Measurements from ENCODE around the gene CTCFL. TPM values are rescaled to one million over a fixed set of nuclear protein-coding genes. Genes with fewer than 3 reads are reported as not detected.
"Not testable (repeated sequence)": the region's sequence is repeated elsewhere in the genome, so short reads cannot be mapped to it uniquely, and the experiment has no call there.

CTCFL gene
- total RNA-seq, 1 experiment from 2014 or later = not detected

DNA sequence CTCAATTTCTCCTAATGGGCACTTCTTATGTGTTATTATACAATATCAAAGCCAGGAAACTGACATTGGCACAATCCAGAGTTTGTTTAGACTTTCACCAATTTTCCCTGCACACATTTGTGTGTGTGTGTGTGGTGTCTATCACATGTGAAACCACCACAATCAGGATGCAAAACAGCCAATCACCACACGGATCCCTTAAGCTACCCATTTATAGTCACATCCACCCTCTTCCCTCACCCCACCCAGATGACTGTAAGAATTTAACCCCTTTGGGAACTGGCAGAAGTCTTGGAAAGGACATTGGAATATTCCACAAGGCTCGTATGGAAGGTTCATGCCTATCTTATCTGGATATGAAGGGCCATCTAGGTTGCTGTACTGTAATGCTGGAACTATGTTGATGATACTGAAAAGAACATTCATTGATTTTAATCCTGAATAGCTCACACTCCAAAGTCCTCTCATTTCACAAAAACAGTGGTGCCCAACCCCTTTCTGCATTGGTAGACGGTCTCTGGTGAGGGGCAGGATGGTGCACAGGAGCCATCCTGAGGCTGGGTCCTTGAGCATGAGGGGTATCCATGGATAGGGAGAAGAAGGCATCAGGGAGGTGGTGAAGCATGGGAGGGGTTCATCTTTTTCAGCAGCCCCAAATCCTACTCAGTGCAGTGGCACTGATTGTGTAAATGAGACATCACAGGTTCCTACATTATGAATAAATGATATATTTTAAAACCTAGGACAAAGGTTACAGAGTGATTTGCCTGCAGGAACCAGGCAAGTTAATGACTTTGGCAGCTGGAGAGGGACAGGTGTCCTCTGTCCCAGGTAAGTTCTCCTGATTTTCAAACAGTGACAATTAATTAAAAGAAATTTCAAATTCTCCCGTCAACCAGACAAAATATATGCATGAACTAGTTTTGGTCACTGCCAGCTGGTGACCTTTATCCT is 12.1 kb upstream of the CTCFL start:
- no peak for DNase-seq (ENCODE audit: low read depth)

DNA sequence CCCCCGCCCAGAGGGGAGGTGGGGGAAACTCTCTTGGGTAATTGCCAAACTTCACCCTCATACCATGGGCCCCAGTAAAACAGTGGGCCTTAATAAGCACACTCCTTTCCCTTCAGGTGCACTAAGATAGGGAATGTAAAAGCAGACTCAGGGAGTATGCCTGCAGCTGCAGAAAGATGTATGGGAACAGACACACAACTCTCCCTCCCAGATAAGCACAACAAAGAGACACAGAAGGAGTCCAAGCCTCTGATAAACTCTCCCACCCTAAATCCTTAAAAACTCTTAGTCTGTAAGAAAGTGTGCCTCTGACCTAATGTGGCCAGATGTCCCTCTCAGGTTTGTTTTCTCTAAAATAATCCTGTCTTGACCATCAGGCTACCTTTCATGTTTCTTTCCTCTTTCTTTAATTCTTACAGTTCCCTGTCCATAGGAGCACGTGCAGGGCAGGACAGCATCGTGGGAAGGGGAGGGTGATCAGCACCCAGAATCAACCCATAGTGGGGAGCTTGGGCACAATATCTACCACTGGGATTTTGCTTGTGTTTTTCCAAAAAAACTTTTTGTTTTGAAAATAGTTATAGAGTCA is 11.3 kb upstream of the CTCFL start:
- DNase-seq (ENCODE audit: low read depth) = no peak

GRCh38 chr20:57535297-57535696 is 10.4 kb upstream of the CTCFL start:
- DNase-seq (ENCODE audit: low read depth) = no peak

GRCh38 chr20:57532104-57532503 is 7.2 kb upstream of the CTCFL start:
- DNase-seq (ENCODE audit: low read depth) = no peak

GRCh38 chr20:57530327-57530981 is 5.5 kb upstream of the CTCFL start:
- no peak for DNase-seq (ENCODE audit: low read depth)

- no peak for DNase-seq (ENCODE audit: low read depth)
Measured at GRCh38 chr20:57529810-57530209, 4.9 kb upstream of the CTCFL start.

DNA sequence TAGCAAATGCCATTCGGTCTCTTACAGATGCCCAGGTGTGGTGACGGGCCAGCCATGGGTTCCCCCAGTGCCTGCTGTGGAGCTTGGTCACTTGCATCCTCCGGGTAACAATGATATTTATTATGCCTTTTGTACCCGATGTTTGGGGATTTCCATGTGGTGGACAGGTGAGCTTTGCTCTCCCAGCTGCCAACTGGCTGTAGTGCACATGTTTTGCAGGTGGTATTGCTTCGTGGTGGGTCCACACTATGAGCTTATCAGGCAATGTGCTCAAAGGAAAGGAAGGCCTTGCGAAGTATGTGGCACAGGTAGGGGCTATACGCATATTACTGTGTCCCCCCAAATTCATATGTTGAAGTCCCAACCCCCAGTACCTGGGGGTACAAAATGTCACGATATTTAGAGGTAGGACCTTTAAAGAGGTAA is 4.2 kb upstream of the CTCFL start:
- DNase-seq (ENCODE audit: low read depth) = no peak

DNA sequence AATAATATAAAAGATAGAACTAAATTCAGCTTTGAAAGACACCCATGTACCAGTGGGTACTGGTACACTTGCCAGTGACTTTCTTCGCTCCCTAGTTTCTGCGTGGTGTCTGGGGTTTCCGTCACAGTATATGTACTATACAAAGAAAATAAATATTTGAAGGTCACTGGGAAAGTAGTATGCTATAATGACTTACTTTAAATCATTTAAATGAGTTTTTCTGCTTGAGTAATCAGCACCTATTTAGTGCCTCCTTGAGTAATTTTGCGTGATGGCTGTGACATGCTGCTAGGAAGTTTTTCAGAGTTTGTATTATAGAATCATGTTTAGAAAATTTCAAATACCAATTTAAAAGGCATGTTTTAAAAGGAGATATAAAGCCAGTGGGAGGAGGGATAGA is 3.2 kb upstream of the CTCFL start:
- no peak for DNase-seq (ENCODE audit: low read depth)

DNA sequence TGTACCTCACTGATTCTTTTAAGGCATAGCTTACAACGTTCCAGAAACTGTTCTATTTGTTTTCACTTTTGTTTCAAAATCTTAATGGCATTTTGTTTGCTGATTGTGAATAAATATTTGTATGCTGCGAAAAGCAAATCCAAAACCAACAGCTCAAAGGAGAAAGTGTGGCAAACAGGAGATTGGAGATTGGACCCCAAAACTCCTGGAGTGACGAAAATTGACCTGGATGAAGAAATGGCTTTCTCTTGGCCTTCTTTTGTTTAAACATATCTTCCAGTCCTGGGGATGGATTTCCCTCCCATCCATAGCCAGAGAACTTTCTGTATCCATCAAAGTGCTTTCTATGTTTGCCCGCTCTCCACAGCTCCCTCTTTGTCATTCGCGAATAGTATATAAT is 2.8 kb upstream of the CTCFL start:
- DNase-seq (ENCODE audit: low read depth) = no peak

GRCh38 chr20:57526885-57527460 is 2.0 kb upstream of the CTCFL start:
- no peak for DNase-seq (ENCODE audit: low read depth)

DNA sequence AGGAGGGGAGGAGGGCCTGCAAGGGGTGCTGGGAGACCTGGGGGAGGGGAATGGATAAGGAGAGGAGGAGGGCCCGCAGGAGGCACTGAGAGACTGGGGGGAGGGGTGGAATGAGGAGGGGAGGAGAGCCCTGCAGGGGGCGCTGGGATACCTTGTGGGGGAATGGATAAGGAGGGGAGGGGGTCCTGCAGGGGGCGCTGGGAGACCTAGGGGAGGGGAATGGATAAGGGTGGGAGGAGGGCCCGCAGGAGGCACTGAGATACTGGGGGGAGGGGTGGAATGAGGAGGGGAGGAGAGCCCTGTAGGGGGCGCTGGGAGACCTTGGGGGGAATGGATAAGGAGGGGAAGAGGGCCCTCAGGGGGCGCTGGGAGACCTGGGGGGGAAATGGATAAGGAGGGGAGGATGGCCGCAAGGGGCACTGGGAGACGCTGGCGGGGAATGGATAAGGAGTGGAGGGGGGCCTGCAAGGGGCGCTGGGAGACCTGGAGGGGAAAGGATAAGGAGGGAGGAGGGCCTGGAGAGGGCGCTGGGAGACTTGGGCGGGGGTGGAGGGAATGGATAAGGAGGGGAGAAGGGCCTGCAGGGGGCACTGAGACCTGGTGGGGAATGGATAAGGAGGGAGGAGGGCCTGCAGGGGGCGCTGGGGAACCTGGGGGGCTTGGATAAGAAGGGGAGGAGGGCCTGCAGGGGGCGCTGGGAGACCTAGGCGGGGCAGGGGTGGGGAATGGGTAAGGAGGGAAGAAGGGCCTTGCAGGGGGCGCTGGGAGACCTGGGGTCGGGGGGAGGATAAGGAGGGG is 1.3 kb upstream of the CTCFL start:
- DNase-seq (ENCODE audit: low read depth) = no peak

DNA sequence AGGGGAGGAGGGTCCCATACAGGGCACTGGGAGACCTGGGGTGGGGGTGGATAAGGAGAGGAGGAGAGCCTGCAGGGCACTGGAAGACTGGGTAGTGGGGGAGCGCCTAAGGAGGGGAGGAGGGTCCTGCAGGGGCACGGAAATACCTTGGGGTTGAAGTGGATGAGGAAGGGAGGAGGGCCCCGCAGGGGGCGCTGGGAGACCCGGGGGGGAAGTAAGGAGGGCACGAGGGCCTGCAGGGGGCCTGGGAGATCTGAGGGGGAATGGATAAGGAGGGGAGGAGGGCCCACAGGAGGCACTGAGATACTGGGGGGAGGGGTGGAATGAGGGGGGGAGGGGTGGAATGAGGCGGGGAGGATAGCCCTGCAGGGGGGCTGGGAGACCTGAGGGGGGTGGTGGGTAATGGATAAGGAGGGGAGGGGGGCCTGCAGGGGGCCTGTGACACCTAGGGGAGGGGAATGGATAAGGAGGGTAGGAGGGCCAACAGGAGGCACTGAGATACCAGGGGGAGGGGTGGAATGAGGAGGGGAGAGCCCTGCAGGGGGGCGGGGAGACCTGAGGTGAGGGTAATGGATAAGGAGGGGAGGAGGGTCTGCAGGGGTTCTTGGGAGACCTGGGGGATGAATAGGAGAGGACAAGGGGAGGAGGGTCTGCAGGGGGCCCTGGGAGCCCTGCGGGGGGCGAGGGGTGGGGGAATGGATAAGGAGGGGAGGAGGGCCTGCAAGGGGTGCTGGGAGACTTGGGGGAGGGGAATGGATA is 567 bp upstream of the CTCFL start:
- DNase-seq (ENCODE audit: low read depth) = no peak

DNA sequence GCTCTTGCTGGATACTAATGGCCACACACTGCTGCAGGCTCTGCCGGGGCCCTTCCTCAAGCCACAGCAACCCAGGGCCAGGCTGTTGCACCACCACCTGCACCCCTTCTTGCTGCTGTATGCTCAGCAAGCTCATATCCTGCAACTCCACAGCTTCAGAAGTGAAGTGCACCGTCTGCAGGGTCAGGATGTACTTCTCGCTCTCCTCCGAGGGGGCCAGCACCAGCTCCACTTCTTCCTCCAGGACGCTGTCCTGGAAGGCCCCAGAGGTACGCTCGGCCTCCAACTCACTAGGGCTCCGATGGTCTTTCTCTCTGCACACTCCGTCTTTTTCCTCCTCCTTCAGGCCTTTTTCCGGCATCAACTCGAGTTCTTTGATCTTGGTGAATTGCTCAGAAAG is 1.2 kb downstream of the CTCFL start:
- DNase-seq (ENCODE audit: low read depth) = no peak

DNA sequence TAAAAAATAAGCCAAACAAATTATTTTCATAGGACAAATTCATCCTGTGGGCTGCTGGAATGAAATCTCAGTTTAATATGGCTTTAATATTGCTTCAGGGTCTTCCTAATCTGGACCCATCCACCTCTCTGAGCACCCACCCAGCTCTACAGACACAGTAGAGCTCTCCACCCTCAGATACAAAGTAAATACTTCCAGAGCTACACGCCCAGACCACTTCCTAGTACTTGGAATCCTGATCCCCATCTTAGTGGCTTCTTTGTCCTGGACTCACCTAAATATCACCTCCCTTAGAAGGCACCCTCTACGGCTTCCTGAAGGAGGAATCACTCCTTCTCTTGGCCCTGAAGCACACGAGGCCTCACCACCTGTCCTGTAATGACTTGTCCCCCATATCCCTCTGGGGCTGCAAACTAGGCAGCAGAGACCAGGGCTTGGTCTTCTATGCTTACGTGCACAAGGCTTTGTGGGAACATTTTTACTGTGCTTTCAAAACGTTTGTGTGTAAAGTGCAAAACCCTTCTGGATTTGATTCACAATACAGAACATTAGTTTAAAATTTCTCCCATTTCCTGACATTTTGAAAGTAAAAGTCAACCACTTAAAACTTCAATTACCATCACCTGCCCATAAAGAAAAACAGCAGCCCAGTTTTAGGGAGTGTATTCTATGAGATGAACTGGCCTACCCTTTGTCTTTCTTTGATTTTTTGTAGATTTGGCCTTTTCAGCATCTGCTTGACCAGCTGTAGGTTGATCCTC is 2.4 kb downstream of the CTCFL start:
- no peak for DNase-seq (ENCODE audit: low read depth)

GRCh38 chr20:57517904-57518303 is 7.0 kb downstream of the CTCFL start:
- DNase-seq (ENCODE audit: low read depth) = no peak

DNA sequence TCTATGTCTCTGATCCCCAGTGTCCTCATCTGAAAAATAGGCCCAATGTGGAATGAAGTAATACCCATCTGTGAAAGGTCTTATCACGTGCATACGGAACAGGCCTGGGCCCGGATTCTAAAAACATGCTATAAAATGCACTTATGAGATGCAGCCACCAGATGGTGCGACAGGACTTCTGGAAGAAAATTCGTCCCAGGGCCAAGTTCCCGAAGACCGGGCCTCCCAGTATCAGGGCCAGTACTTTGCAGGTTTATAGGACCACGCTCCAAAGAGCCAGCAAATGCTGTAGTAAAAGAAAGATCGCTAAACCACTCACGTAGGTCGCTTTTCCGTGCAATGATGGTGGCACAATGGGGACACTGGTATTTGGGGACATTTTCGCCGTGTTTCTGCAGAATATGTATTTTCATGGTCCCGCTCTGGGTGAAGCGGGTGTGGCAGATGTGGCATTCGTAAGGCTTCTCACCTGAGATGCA is 10.6 kb downstream of the CTCFL start:
- DNase-seq (ENCODE audit: low read depth) = peak; percentile 50

DNA sequence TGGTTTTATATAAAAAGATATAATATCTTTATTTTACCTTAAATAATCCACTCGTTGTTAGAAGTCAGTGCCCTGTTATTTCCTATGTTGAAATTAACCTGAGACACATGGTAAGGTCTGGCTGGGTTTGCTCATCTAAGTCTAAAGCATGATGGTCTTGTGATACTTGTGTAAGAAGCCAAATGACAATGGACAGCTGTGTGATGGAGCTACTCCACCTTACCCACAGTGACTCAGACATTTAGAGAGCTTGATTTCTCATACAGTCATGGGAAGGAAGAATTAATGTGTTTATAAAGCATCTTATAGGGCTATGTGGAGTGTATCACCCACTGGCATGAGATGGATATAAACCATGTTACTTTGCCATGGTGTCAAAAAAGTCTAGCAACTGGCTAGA is 11.7 kb downstream of the CTCFL start:
- DNase-seq (ENCODE audit: low read depth) = peak; percentile 90

DNA sequence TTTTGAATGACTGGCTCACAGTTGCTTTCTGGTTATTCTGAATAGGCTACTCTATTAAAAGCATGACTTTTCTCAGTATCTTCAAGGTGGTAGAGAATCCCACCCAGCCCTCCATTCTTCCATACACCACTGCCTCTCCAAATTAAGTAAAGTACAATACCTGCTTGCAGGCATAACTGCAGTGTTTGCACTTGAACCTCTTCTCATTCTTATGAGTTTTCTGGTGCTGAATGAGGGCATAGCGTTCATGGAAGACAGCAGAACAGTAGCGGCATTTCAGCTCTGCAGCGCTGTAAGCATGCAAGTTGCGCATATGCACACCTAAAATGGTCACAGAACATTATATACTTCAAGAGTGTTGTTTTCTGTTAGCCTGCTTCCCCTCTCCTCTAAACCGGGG is 12.5 kb downstream of the CTCFL start:
- no peak for DNase-seq (ENCODE audit: low read depth)

DNA sequence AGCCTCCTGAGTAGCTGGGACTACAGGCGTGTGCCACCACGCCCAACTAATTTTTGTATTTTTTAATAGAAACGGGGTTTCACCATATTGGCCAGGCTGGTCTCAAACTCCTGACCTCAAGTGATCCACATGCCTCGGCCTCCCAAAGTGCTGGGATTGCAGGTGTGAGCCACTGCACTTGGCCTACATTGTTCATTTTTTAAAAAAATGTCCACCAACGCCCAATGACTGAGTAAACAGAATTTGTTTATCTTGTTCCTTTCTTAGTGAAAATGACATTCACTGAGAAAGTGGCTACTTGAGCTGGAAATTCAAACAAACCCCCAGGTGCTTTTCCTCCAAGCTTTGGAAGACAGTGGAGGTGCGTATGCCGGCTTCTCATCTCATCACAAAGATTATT is 13.2 kb downstream of the CTCFL start:
- not testable (repeated sequence) for DNase-seq (ENCODE audit: low read depth)

Data from HT1080 (cell line).